COLO668 (cell line): ENCODE data around the gene AKR1E2.

Experiments
- DNase-seq: peaks from one replicate; lab custom pipeline; 2025; ENCODE audit not compliant: unreplicated experiment; lab: John Stamatoyannopoulos, UW

Gene AKR1E2

GRCh38 chr10:4843525-4844180 is 17.6 kb downstream of the AKR1E2 start:
- no peak for DNase-seq

GRCh38 chr10:4844864-4845263 is 18.9 kb downstream of the AKR1E2 start:
- no peak for DNase-seq

GRCh38 chr10:4845766-4846165 is 19.8 kb downstream of the AKR1E2 start:
- no peak for DNase-seq

DNA sequence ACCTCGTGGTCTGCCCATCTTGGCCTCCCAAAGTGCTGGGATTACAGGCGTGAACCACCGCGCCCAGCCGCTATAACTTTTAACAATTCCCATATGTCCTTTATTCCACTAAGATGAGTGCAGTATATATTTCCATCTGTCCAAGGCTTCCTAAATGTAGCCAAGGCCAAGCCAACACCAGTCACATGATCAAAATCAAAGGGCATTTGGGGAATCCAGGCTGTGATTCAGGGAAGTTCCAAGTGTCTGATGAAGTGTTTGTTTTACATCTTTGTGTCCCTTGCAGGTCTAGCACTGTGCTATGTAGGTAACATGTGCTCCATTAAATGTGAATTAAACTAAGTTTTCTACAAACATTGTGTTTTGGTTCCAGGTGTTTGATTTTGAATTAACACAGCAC is 20.8 kb downstream of the AKR1E2 start:
- DNase-seq = no peak

GRCh38 chr10:4847561-4848355 is 21.8 kb downstream of the AKR1E2 start:
- no peak for DNase-seq

DNA sequence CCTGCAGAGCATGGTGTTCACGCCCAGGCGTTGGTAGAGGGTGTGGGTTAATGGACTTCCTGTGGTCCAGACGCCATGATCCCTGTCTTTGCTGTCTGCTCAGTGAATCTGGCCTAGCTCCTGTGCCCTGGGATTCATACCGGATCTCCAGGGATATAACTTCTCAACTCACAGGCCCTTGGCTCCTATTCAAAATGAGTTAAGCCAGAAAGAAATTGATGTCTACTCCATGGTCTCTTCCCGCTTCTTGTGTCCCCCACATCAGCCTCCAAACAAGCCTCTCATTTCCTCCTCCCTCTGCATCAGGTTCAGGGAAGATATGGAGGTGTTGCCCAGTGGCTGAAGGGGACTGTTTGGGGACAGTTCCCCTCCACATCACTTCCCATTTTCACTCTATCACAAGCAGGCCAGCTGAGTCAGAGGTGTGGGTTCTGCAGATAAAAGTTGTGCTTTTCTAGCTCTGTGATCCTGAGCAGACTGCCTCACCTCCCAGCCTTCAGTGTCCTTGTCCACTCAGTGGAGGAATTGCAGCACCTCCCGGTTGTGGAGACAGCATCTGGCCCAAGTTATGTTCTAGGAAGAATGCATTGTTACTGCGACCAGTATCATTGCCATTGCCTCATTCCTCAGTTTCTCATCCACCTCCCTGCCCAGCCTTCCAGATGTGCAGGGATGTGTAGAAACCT is 22.5 kb downstream of the AKR1E2 start:
- no peak for DNase-seq

- DNase-seq = no peak
Measured at GRCh38 chr10:4849042-4849402, 23.0 kb downstream of the AKR1E2 start.

DNA sequence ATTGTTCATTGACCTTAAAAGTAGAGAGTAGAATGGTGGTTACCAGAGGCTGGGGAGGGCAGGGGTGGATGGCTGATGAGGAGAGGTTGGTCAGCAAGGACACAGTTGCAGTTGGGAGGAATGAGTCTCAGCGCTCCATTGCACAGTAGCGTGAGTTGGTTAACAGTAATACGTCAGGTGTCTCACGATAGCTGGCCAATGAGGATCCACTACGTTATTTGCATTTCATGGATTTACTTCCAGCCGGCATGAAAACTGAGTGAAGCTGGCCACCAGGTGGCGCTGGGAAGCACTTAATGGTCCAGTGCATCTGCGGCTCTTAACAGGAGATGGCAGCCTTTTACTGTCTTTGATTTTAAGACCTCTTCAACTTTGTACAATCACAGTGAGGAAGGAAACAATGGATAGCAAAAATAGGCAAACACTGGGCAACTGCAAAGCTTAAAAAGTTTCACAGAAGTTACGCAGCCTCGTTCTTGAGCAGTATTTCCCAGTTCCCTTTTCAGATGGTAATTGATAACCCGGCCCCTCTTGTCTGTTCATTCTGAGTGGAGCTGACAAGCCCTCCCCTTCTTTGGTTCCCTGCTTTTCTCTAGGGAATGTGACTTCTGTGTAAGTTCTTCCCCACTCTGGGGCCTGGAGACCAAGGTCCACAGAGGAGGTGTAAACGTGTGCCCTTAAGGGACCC is 23.7 kb downstream of the AKR1E2 start:
- peak; percentile 79 for DNase-seq

DNA sequence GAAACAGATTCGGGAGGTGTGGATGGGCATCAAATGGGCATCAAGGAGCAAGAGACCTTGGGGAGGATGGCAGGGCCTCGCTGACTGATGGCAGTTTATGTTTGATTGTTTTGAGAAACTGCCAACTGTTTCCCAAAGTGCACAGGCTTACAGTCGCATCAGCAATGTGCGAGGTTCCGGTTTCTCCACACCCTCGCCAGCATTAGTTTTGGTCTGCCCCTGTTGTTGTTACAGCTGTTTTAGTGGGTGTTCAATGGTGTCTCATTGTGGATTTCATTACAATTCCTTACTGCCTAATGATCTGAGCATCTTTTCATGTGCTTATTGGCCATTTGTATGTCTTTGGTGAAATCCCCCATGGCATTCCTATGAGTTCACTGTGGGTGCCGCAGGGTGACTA is 24.4 kb downstream of the AKR1E2 start:
- DNase-seq = no peak

- no peak for DNase-seq
Measured at GRCh38 chr10:4851176-4851575, 25.2 kb downstream of the AKR1E2 start.

DNA sequence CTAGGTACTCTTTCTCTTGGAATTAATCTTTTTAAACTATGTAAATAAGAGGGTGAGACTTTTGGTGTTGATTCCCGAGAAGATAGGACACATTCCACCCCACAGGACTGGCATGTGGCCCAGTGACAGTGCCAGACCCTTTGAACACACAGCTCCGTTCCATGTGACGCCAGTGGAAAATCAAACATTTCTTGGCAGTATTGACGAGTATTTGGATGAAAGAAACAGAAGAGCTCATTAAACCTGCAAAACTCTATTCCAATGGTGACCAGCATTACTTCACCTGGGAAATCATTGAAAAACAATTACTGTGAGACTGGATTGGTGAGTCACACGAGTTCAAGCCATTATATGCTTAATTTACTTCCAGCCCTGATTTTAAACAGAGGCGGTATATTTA is 25.8 kb downstream of the AKR1E2 start:
- DNase-seq = no peak

DNA sequence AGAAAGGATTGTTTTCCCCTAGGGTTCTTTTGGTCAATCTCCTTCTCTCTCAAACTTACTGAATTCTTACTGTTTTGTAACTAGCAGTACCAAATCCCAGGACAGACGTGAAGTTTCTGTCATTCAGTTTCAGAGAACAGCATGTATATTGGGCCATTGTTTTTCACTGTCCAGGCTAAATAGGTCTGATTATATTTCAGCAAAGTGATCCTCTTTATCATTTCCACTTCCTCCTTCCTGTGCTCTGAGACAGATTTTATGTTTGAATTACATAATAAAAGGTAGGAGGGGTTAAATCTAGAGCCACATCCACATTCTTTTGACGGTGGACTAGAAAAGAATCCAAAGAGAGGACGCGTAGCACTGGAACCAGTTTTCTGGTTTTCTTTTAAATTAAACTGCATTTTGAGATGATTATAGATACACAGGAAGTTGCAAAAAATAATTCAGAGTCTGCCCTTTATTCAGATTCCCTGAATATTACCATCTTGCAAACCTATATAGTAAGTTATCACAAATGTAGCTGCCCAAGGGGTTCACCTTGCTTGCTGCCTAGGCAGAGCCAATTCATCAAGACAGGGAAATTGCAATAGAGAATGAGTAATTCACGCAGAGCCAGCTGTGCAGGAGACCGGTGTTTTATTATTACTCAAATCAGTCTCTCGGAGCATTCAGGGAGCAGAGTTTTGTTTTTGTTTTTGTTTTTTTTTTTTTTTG is 40.1 kb downstream of the AKR1E2 start:
- DNase-seq = no peak

DNA sequence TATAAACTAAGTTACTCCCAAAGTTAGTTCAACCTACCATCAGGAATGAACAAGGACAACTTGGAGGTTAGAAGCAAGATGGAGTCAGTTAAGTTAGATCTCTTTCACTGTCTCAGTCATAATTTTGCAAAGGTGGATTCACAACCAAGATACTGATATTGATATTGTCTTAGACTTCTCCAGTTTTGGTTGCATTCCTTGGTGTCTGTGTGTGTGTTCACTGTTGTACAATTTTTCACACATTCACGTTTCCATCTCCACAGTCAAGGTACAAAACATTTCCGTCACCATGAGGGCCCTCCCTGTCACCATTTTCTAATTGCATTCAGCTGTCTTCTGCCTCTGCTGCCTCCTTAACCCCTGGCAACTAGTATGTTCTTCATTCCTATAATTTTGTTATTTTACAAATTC is 41.1 kb downstream of the AKR1E2 start:
- no peak for DNase-seq

DNA sequence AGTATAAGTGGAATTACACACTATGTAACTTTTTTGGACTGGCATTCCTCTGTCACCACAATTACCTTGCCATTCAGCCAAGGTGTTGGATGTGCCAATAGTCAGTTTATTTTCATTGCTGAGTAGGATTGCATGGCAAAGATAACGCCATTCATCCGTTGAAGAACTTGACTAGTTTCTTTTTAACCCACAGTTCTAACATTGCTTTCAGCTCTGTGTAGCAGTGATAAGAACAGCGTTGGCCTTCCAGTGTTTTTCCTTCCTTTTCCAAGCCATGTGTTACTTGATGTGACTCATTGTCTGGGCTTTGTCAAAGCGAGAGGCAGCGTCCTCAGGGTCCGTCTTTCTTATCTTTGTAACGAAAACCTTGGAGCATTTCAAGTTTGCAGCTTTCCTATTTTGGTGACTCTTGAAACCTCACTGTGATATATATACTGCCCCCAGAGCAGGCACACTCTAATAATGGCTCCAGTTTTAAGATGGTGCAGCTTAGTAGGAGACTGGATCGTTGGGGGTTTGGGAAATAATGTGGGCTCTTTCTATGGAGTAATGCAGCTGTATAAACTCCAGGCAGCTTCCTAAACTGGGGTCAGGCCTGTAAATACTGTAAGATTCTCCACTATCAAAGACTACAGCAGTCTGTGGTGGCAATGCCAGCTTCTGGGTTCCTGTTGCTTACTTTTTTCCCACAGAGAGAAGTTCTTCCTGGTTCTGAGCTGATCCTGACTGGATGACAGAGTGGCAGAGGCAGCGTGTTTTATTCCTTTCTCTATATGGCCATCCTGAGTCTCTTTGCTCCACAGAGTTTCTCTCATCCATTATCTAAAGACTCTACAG is 41.7 kb downstream of the AKR1E2 start:
- no peak for DNase-seq

DNA sequence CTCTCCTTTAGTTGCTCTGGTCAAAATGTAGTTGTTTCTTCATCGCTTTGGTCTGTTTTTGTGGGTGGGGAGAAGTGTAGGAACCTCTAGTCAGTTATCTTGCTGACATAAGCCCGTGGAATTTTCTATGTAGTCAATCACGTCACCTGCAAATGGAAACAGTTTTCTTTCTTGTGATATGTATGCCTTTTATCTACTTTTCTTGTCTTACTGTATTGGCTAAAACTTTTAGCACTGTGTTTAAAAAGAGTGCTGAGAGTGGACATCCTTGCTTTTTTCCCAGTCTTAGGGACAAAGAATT is 42.3 kb downstream of the AKR1E2 start:
- no peak for DNase-seq

GRCh38 chr10:4882704-4883078 is 56.7 kb downstream of the AKR1E2 start:
- no peak for DNase-seq

DNA sequence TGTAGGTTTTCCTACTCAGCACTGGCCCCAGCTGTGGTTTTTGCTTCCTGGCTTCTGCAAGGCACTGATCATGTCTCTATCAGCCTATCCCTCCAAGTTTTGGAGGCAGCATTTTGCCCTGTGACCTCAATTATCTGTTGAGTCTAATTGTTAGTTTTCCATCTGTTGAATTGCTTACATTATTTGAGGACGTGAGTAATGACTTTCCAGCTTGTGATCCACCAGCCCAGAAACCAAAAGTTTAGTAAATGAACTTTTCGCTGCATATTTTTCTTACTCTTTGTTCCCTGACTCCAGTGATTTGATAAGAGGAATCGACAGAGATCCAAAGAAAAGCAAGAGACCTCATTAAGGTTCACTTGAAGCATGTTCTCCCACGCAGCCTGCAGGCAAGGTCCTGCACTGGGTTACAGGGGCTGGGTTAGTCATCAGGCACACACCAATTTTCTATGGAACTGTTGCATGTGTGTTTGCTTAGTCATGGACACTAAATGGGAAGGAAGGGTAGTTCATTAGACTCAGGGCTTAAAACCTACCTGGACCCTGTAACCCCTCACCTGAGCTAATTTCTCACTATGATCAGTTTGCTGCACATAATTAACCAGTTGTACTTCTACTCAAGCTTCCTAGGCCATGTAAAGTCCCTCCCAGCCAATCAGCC is 57.2 kb downstream of the AKR1E2 start:
- DNase-seq = no peak

GRCh38 chr10:4885162-4885561 is 59.2 kb downstream of the AKR1E2 start:
- DNase-seq = no peak

DNA sequence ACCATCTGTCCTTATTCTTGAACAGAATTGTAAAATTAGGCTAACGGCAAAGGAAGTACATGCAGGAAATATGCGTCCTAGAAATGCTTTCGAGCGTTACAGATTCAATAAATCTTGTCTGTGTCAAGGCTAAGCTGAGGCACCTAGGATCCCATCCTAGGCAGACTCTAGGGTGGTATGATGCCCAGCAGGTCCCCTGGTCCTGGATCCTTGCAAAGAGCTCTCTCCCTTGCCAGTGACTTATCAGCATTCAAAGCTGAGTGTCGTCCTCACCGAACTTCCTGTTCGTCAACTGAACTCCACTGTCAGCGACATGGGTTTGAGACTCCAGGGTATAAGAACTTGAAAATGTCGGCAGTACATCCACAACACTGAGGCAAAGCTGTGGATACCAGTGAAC is 61.5 kb downstream of the AKR1E2 start:
- DNase-seq = no peak

GRCh38 chr10:4888236-4888635 is 62.2 kb downstream of the AKR1E2 start:
- DNase-seq = no peak
